Astrocyte (in vitro differentiated cells and primary cell): ENCODE results near the gene DTNA. TPM values are rescaled to one million over a fixed set of nuclear protein-coding genes. Genes with fewer than 3 reads are reported as not detected.
A peak's percentile ranks its signal among the peaks of the same experiment; 100 is the strongest.
"Not testable (repeated sequence)": the region's sequence is repeated elsewhere in the genome, so short reads cannot be mapped to it uniquely, and the experiment has no call there.

Experiments
- DNase-seq: peaks from one replicate; pipeline ENCODE4 v3.0.0-alpha.2; 2010; ENCODE audit warnings: low read depth
- FAIRE-seq: peaks from 2 replicates; lab custom pipeline; 2011; peaks lifted over from hg19 to GRCh38; lab: Jason Lieb, UNC
- H2AFZ ChIP-seq: 2 replicates; pipeline ENCODE4 v1.6.0; 2012; ENCODE audit warnings: low read depth, low read length, inconsistent platforms
- H3K27ac ChIP-seq: 2 replicates; pipeline ENCODE4 v1.5.1; 2011; ENCODE audit warnings: low read depth, low read length, inconsistent platforms
- H3K27me3 ChIP-seq: 2 replicates; pipeline ENCODE4 v1.6.0; 2011; ENCODE audit warnings: low read length, inconsistent platforms; ENCODE audit not compliant: insufficient read depth
- H3K36me3 ChIP-seq: 2 replicates; pipeline ENCODE4 v1.5.1; 2011; ENCODE audit warnings: low read length, inconsistent platforms; ENCODE audit not compliant: insufficient read depth
- H3K4me1 ChIP-seq: 2 replicates; pipeline ENCODE4 v1.5.1; 2011; ENCODE audit warnings: low read length, inconsistent platforms; ENCODE audit not compliant: insufficient read depth
- H3K4me2 ChIP-seq: 2 replicates; pipeline ENCODE4 v1.6.0; 2012; ENCODE audit warnings: low read length, inconsistent platforms
- H3K4me3 ChIP-seq: 2 replicates; pipeline ENCODE4 v1.5.1; 2011; ENCODE audit warnings: low read depth, mild to moderate bottlenecking, low read length, inconsistent platforms; ENCODE audit not compliant: insufficient read depth
- H3K79me2 ChIP-seq: 2 replicates; pipeline ENCODE4 v1.6.0; 2012; ENCODE audit warnings: mild to moderate bottlenecking, low read length, inconsistent platforms; ENCODE audit not compliant: insufficient read depth
- H3K9ac ChIP-seq: 2 replicates; pipeline ENCODE4 v1.6.0; 2012; ENCODE audit warnings: mild to moderate bottlenecking, low read length, inconsistent platforms
- H3K9me3 ChIP-seq: 2 replicates; pipeline ENCODE4 v1.5.1; 2012; ENCODE audit warnings: low read depth, mild to moderate bottlenecking, low read length, inconsistent platforms; ENCODE audit not compliant: insufficient read depth
- H4K20me1 ChIP-seq: 2 replicates; pipeline ENCODE4 v1.6.0; 2012; ENCODE audit warnings: low read length, inconsistent platforms; ENCODE audit not compliant: insufficient read depth
- H3K27ac Mint-ChIP-seq: one replicate; pipeline ENCODE4 v1.8.0; 2021; ENCODE audit warnings: mild to moderate bottlenecking, mixed read lengths; ENCODE audit not compliant: unreplicated experiment
- H3K27me3 Mint-ChIP-seq: one replicate; pipeline ENCODE4 v1.8.0; 2021; ENCODE audit warnings: low read depth, mixed read lengths; ENCODE audit not compliant: unreplicated experiment
- H3K36me3 Mint-ChIP-seq: one replicate; pipeline ENCODE4 v1.8.0; 2021; ENCODE audit warnings: low read depth, mixed read lengths; ENCODE audit not compliant: unreplicated experiment
- H3K4me1 Mint-ChIP-seq: one replicate; pipeline ENCODE4 v1.8.0; 2021; ENCODE audit warnings: low read depth, mixed read lengths; ENCODE audit not compliant: unreplicated experiment
- H3K4me3 Mint-ChIP-seq: one replicate; pipeline ENCODE4 v1.8.0; 2021; ENCODE audit warnings: mild to moderate bottlenecking, moderate library complexity, mixed read lengths; ENCODE audit not compliant: unreplicated experiment
- H3K9me3 Mint-ChIP-seq: one replicate; pipeline ENCODE4 v1.8.0; 2021; ENCODE audit warnings: mild to moderate bottlenecking, mixed read lengths; ENCODE audit not compliant: unreplicated experiment
- EZH2 ChIP-seq: IDR thresholded peaks from 2 replicates; pipeline ENCODE4 v1.6.1; 2012; ENCODE audit warnings: mild to moderate bottlenecking, low read length, inconsistent platforms; ENCODE audit not compliant: insufficient read depth
- total RNA-seq: library from RNA; stranded (reverse); gene quantifications from 2 replicates; pipeline ENCODE4 v1.2.1, GENCODE V29; 2021
- TF ChIP-seq, protein P1 (sequence below): IDR thresholded peaks from 2 replicates; pipeline ENCODE4 v1.5.1; 2011; ENCODE audit warnings: low read depth, mild to moderate bottlenecking, inconsistent platforms, low read length, moderate library complexity; ENCODE audit not compliant: insufficient read depth

DTNA gene
- total RNA-seq, 1 donor from 2014 or later: 41.1 TPM

DNA sequence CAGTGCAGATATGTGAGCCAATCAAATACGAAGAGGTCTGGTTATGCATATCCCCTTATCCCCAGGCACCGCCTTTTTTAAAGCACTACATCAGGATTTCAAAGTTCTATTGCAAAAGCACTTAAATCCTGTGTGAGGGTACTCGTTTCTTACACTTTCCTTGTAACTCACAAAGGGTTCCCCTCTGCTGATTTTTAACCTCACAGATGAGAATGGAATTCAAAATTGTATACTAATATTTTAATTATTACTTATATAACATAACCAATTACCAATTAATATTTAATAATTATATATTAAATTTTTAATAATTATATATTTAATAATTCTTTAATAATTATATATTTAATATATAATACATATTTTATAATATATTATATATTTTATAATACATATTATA is 204.9 kb downstream of the DTNA start:
- Mint-ChIP-seq H3K36me3 (no peaks in the 10 kb centered on the region), H3K27me3 (no peaks in the 10 kb centered on the region), H3K27ac (peak overlapping the region; percentile 94), H3K4me1 (peaks cover 56% of the 10 kb centered on the region), H3K4me3 (no peak overlapping the region), H3K9me3 (no peaks in the 10 kb centered on the region)
- Histone ChIP-seq H3K27ac (no peak overlapping the region), H3K9me3 (no peaks in the 10 kb centered on the region), H3K79me2 (no peaks in the 10 kb centered on the region), H3K4me1 (peaks cover 22% of the 10 kb centered on the region), H3K4me2 (no peak overlapping the region), H3K9ac (no peak overlapping the region), H3K36me3 (no peaks in the 10 kb centered on the region), H4K20me1 (no peaks in the 10 kb centered on the region), H3K4me3 (no peak overlapping the region), H3K27me3 (no peaks in the 10 kb centered on the region), H2AFZ (no peak overlapping the region)
- FAIRE-seq: no peak
- no peak for TF ChIP-seq EZH2
- TF ChIP-seq, protein P1, sequence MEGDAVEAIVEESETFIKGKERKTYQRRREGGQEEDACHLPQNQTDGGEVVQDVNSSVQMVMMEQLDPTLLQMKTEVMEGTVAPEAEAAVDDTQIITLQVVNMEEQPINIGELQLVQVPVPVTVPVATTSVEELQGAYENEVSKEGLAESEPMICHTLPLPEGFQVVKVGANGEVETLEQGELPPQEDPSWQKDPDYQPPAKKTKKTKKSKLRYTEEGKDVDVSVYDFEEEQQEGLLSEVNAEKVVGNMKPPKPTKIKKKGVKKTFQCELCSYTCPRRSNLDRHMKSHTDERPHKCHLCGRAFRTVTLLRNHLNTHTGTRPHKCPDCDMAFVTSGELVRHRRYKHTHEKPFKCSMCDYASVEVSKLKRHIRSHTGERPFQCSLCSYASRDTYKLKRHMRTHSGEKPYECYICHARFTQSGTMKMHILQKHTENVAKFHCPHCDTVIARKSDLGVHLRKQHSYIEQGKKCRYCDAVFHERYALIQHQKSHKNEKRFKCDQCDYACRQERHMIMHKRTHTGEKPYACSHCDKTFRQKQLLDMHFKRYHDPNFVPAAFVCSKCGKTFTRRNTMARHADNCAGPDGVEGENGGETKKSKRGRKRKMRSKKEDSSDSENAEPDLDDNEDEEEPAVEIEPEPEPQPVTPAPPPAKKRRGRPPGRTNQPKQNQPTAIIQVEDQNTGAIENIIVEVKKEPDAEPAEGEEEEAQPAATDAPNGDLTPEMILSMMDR: no peak
- no peak for DNase-seq

DNA sequence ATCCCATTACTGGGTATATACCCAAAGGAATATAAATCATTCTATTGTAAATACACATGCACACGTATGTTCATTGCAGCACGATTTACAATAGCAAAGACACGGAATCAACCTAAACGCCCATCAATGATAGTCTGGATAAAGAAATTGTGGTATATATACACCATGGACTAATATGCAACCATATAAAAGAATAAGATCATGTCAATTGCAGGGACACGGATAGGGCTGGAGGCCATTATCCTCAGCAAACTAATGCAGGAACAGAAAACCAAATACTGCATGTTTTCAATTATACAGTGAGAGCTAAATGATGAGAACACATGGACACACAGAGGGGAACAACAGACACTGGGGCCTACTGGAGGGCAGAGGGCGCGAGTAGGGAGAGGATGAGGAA is 206.4 kb downstream of the DTNA start:
- not testable (repeated sequence) for H3K4me2 ChIP-seq, H3K27me3 Mint-ChIP-seq, H3K36me3 ChIP-seq, H3K27me3 ChIP-seq, H3K79me2 ChIP-seq, H3K4me3 ChIP-seq, H3K27ac ChIP-seq, H3K27ac Mint-ChIP-seq, H3K4me3 Mint-ChIP-seq, H3K9me3 Mint-ChIP-seq, H2AFZ ChIP-seq, H3K9me3 ChIP-seq, H3K36me3 Mint-ChIP-seq, DNase-seq, H4K20me1 ChIP-seq, H3K9ac ChIP-seq
- FAIRE-seq: peak; percentile 39
- peaks cover 17% of the 10 kb centered on the region for H3K4me1 ChIP-seq
- H3K4me1 Mint-ChIP-seq: peaks cover 47% of the 10 kb centered on the region

DNA sequence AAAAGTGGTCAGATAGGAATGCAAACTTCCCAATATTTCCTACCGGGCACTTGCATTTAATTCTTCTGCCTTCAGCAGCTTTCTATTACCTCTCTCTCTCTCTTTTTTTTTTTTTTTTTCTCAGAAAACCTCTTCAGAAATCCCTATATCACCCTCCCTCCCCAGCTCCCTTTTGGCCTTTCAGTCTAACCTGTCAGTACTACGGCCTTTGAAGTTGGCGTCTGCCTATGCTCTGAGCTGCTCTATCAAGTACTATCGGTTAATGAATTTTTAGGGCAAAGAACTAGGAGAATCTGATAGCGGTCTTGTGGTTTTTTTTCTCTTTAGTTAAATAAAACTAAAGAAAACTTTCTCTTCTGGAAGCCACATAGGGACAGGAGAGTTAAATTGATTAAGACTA is 208.8 kb downstream of the DTNA start:
- DNase-seq: no peak
- Mint-ChIP-seq H3K4me1 (peaks cover 36% of the 10 kb centered on the region), H3K9me3 (peaks cover 2% of the 10 kb centered on the region), H3K27ac (no peak overlapping the region), H3K36me3 (no peaks in the 10 kb centered on the region), H3K27me3 (no peaks in the 10 kb centered on the region), H3K4me3 (no peak overlapping the region)
- no peaks in the 10 kb centered on the region for H4K20me1 ChIP-seq
- no peak overlapping the region for H3K9ac ChIP-seq
- H3K9me3 ChIP-seq: no peaks in the 10 kb centered on the region
- H3K27ac ChIP-seq: no peak overlapping the region
- H3K4me1 ChIP-seq: peaks cover 6% of the 10 kb centered on the region
- no peaks in the 10 kb centered on the region for H3K36me3 ChIP-seq
- H3K4me3 ChIP-seq: no peak overlapping the region
- H3K4me2 ChIP-seq: no peak overlapping the region
- H3K27me3 ChIP-seq: no peaks in the 10 kb centered on the region
- TF ChIP-seq, protein P1: no peak
- no peaks in the 10 kb centered on the region for H3K79me2 ChIP-seq
- FAIRE-seq: no peak
- H2AFZ ChIP-seq: no peak overlapping the region
